Measurements from ENCODE around the gene UFL1. TPM values are rescaled to one million over a fixed set of nuclear protein-coding genes. Genes with fewer than 3 reads are reported as not detected.
A peak's percentile ranks its signal among the peaks of the same experiment; 100 is the strongest.
"Not testable (repeated sequence)": the region's sequence is repeated elsewhere in the genome, so short reads cannot be mapped to it uniquely, and the experiment has no call there.

The UFL1 gene
- polyA plus RNA-seq (2013, experiment 1 of 2) = 13.7 TPM
- polyA plus RNA-seq (2013, experiment 2 of 2) = 14.5 TPM

DNA sequence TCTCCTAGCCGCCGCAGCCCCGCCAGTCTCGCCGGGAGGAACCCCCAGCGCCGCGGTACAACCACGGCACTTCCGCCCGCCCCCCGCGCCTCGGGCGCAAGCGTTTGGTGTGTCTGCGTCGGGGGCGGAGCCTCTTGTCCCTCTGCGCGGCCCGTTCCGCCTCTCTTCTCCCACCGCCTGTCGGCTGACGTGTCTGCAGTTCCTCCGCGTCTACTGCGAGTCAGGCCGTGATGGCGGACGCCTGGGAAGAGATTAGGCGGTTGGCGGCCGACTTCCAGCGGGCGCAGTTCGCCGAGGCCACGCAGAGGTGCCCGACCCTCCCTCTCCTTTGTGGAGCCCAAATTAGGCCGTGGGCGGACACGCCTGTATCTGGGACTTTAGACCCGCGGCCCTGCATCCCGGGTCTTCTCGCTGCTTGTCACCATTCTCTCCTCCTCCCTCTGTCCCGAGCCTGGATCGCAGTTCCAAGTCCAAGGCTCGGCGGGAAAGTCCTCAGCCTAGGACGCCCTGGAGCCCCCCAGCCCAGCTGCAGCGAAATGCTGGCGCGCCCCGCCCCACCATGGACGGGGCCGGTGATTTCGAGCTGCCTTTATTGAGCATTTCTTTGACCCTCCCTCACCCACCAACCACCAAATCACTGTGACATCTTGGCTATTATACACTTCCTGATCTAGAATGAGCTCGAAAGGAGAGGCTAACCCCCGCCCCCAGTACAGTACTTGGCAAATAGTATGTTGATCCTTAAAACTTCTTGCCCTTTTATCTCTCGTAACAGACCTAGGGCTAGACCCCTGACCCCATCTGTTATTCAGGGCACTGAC lies at the start of gene UFL1:
Gene UFL1 (plus strand): TSS at position 163 of the 821 bp plus-strand sequence. CDS start 68 bp downstream, at position 231.
- DNase-seq = peak; percentile 97
- peak within 1 kb of the TSS; percentile 75 for H3K4me3 ChIP-seq (ENCODE audit: low read length)
- H2AK5ac ChIP-seq (ENCODE audit: low read length) = no peak within 1 kb of the TSS
- no peak within 1 kb of the TSS for H2BK120ac ChIP-seq (ENCODE audit: low read depth, low read length)
- H3K23ac ChIP-seq (ENCODE audit: low read length) = peak within 1 kb of the TSS; percentile 51
- no peaks in the 10 kb centered on the region for H3K79me1 ChIP-seq (ENCODE audit: low read length)
- peak within 1 kb of the TSS; percentile 40 for H2BK5ac ChIP-seq (ENCODE audit: low read length)
- H2BK15ac ChIP-seq (replicated peaks; ENCODE audit: low read depth) = no peak within 1 kb of the TSS
- no peaks in the 10 kb centered on the region for H3K27me3 ChIP-seq (ENCODE audit: insufficient read depth, low read length, poor library complexity)
- no CpG with 5 or more reads among the region's 63 CpGs for WGBS (ENCODE audit: extremely low coverage, insufficient coverage, low lambda C conversion rate)
- peak within 1 kb of the TSS; percentile 88 for H3K56ac ChIP-seq (ENCODE audit: low read length)
- no peaks in the 10 kb centered on the region for H3K4me1 ChIP-seq (ENCODE audit: control insufficient read depth, low read depth, low read length)
- peak within 1 kb of the TSS; percentile 64 for H3K4me2 ChIP-seq (ENCODE audit: low read length)
- H4K8ac ChIP-seq (ENCODE audit: low read depth, low read length) = no peak within 1 kb of the TSS
- no peak within 1 kb of the TSS for H4K5ac ChIP-seq (ENCODE audit: low read length)
- H3K27ac ChIP-seq (ENCODE audit: low read depth, low read length) = peak within 1 kb of the TSS; percentile 72
- H3K79me2 ChIP-seq (ENCODE audit: control insufficient read depth, insufficient read depth, low read length) = no peaks in the 10 kb centered on the region
- no peaks in the 10 kb centered on the region for H3K36me3 ChIP-seq (ENCODE audit: control insufficient read depth, insufficient read depth, low read length)
- H3K18ac ChIP-seq (ENCODE audit: low read length) = peak within 1 kb of the TSS; percentile 62
- peak within 1 kb of the TSS; percentile 83 for H3K4ac ChIP-seq (ENCODE audit: low read depth, low read length)
- H3K9ac ChIP-seq (ENCODE audit: low read length) = peak within 1 kb of the TSS; percentile 91

GRCh38 chr6:96472291-96472690 lies 49.3 kb upstream of the UFL1 start:
- H3K23ac ChIP-seq (ENCODE audit: low read length); H3K4me1 ChIP-seq (ENCODE audit: control insufficient read depth, low read depth, low read length); H2BK120ac ChIP-seq (ENCODE audit: low read depth, low read length); H3K79me1 ChIP-seq (ENCODE audit: low read length); H3K18ac ChIP-seq (ENCODE audit: low read length); H3K36me3 ChIP-seq (ENCODE audit: control insufficient read depth, insufficient read depth, low read length); H2BK15ac ChIP-seq (replicated peaks; ENCODE audit: low read depth); H3K4ac ChIP-seq (ENCODE audit: low read depth, low read length); H3K4me3 ChIP-seq (ENCODE audit: low read length); H2BK5ac ChIP-seq (ENCODE audit: low read length); H3K9ac ChIP-seq (ENCODE audit: low read length); H2AK5ac ChIP-seq (ENCODE audit: low read length); H3K79me2 ChIP-seq (ENCODE audit: control insufficient read depth, insufficient read depth, low read length); H4K5ac ChIP-seq (ENCODE audit: low read length); H3K27me3 ChIP-seq (ENCODE audit: insufficient read depth, low read length, poor library complexity); H3K27ac ChIP-seq (ENCODE audit: low read depth, low read length); H4K8ac ChIP-seq (ENCODE audit: low read depth, low read length); H3K4me2 ChIP-seq (ENCODE audit: low read length); DNase-seq; H3K56ac ChIP-seq (ENCODE audit: low read length): not testable (repeated sequence)
- no CpG with 5 or more reads among the region's 2 CpGs for WGBS (ENCODE audit: extremely low coverage, insufficient coverage, low lambda C conversion rate)

- H3K27ac ChIP-seq (ENCODE audit: low read depth, low read length) = no peak overlapping the region
- H4K8ac ChIP-seq (ENCODE audit: low read depth, low read length) = no peak overlapping the region
- H3K9ac ChIP-seq (ENCODE audit: low read length) = no peak overlapping the region
- no peak overlapping the region for H2BK5ac ChIP-seq (ENCODE audit: low read length)
- no peaks in the 10 kb centered on the region for H3K79me2 ChIP-seq (ENCODE audit: control insufficient read depth, insufficient read depth, low read length)
- no peak overlapping the region for H3K4me2 ChIP-seq (ENCODE audit: low read length)
- H3K18ac ChIP-seq (ENCODE audit: low read length) = no peak overlapping the region
- WGBS (ENCODE audit: extremely low coverage, insufficient coverage, low lambda C conversion rate) = no CpG with 5 or more reads among the region's 5 CpGs
- DNase-seq = no peak
- H4K5ac ChIP-seq (ENCODE audit: low read length) = no peak overlapping the region
- no peaks in the 10 kb centered on the region for H3K79me1 ChIP-seq (ENCODE audit: low read length)
- H3K4ac ChIP-seq (ENCODE audit: low read depth, low read length) = no peak overlapping the region
- no peak overlapping the region for H3K23ac ChIP-seq (ENCODE audit: low read length)
- H3K56ac ChIP-seq (ENCODE audit: low read length) = no peak overlapping the region
- H2BK15ac ChIP-seq (replicated peaks; ENCODE audit: low read depth) = no peak overlapping the region
- H3K4me3 ChIP-seq (ENCODE audit: low read length) = no peak overlapping the region
- no peak overlapping the region for H2AK5ac ChIP-seq (ENCODE audit: low read length)
- no peaks in the 10 kb centered on the region for H3K4me1 ChIP-seq (ENCODE audit: control insufficient read depth, low read depth, low read length)
- H3K36me3 ChIP-seq (ENCODE audit: control insufficient read depth, insufficient read depth, low read length) = no peaks in the 10 kb centered on the region
- no peak overlapping the region for H2BK120ac ChIP-seq (ENCODE audit: low read depth, low read length)
- no peaks in the 10 kb centered on the region for H3K27me3 ChIP-seq (ENCODE audit: insufficient read depth, low read length, poor library complexity)
Measured at GRCh38 chr6:96478695-96479094, 42.9 kb upstream of the UFL1 start.

GRCh38 chr6:96491926-96492325 lies 29.7 kb upstream of the UFL1 start:
- Histone ChIP-seq H3K18ac (ENCODE audit: low read length) (no peak overlapping the region), H2AK5ac (ENCODE audit: low read length) (no peak overlapping the region), H3K36me3 (ENCODE audit: control insufficient read depth, insufficient read depth, low read length) (no peaks in the 10 kb centered on the region), H3K9ac (ENCODE audit: low read length) (no peak overlapping the region), H3K56ac (ENCODE audit: low read length) (no peak overlapping the region), H3K23ac (ENCODE audit: low read length) (no peak overlapping the region), H3K27me3 (ENCODE audit: insufficient read depth, low read length, poor library complexity) (no peaks in the 10 kb centered on the region), H3K4ac (ENCODE audit: low read depth, low read length) (no peak overlapping the region), H2BK5ac (ENCODE audit: low read length) (no peak overlapping the region), H3K4me2 (ENCODE audit: low read length) (no peak overlapping the region), H3K79me2 (ENCODE audit: control insufficient read depth, insufficient read depth, low read length) (no peaks in the 10 kb centered on the region), H4K5ac (ENCODE audit: low read length) (no peak overlapping the region), H3K4me3 (ENCODE audit: low read length) (no peak overlapping the region), H2BK120ac (ENCODE audit: low read depth, low read length) (no peak overlapping the region), H4K8ac (ENCODE audit: low read depth, low read length) (no peak overlapping the region), H3K79me1 (ENCODE audit: low read length) (no peaks in the 10 kb centered on the region), H3K4me1 (ENCODE audit: control insufficient read depth, low read depth, low read length) (no peaks in the 10 kb centered on the region), H3K27ac (ENCODE audit: low read depth, low read length) (no peak overlapping the region), H2BK15ac (replicated peaks; ENCODE audit: low read depth) (no peak overlapping the region)
- DNase-seq = no peak
- WGBS (ENCODE audit: extremely low coverage, insufficient coverage, low lambda C conversion rate) = no CpG with 5 or more reads among the region's 2 CpGs

DNA sequence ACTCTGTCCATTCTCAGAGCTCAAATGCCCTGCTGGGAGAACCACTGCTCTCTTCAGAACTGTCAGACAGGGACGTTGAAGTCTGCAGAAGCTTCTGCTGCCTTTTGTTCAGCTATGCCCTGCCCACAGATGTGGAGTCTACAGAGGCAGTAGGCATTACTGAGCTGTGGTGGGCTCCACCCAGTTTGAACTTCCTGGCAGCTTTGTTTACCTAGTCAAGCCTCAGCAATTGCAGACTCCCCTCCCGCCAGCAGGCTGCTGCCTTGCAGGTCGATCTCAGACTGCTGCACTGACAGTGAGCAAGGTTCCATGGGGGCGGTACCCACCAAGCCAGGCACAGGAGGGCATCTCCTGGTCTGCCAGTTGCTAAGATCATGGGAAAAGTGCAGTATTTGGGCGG lies 21.8 kb upstream of the UFL1 start:
- Histone ChIP-seq H3K27me3 (ENCODE audit: insufficient read depth, low read length, poor library complexity) (no peaks in the 10 kb centered on the region), H3K56ac (ENCODE audit: low read length) (no peak overlapping the region), H3K27ac (ENCODE audit: low read depth, low read length) (no peak overlapping the region), H2BK15ac (replicated peaks; ENCODE audit: low read depth) (no peak overlapping the region), H3K36me3 (ENCODE audit: control insufficient read depth, insufficient read depth, low read length) (no peaks in the 10 kb centered on the region), H2AK5ac (ENCODE audit: low read length) (no peak overlapping the region), H4K8ac (ENCODE audit: low read depth, low read length) (no peak overlapping the region), H3K4ac (ENCODE audit: low read depth, low read length) (no peak overlapping the region), H3K4me1 (ENCODE audit: control insufficient read depth, low read depth, low read length) (no peaks in the 10 kb centered on the region), H3K18ac (ENCODE audit: low read length) (no peak overlapping the region), H3K9ac (ENCODE audit: low read length) (no peak overlapping the region), H2BK120ac (ENCODE audit: low read depth, low read length) (no peak overlapping the region), H3K79me1 (ENCODE audit: low read length) (no peaks in the 10 kb centered on the region), H3K4me2 (ENCODE audit: low read length) (no peak overlapping the region), H2BK5ac (ENCODE audit: low read length) (no peak overlapping the region), H3K4me3 (ENCODE audit: low read length) (no peak overlapping the region), H3K23ac (ENCODE audit: low read length) (no peak overlapping the region), H4K5ac (ENCODE audit: low read length) (no peak overlapping the region), H3K79me2 (ENCODE audit: control insufficient read depth, insufficient read depth, low read length) (no peaks in the 10 kb centered on the region)
- no CpG with 5 or more reads among the region's 5 CpGs for WGBS (ENCODE audit: extremely low coverage, insufficient coverage, low lambda C conversion rate)
- DNase-seq = no peak

Data from mesendoderm (in vitro differentiated cells).